ENCODE data around the gene ZNF566. TPM values are rescaled to one million over a fixed set of nuclear protein-coding genes. Genes with fewer than 3 reads are reported as not detected.

ZNF566 gene
- total and polyA plus RNA-seq, 2 of the 13 experiments (the other 11 are each of a cell fraction or from before 2014, with no cell fraction given): 4.8 to 13.7 TPM

DNA sequence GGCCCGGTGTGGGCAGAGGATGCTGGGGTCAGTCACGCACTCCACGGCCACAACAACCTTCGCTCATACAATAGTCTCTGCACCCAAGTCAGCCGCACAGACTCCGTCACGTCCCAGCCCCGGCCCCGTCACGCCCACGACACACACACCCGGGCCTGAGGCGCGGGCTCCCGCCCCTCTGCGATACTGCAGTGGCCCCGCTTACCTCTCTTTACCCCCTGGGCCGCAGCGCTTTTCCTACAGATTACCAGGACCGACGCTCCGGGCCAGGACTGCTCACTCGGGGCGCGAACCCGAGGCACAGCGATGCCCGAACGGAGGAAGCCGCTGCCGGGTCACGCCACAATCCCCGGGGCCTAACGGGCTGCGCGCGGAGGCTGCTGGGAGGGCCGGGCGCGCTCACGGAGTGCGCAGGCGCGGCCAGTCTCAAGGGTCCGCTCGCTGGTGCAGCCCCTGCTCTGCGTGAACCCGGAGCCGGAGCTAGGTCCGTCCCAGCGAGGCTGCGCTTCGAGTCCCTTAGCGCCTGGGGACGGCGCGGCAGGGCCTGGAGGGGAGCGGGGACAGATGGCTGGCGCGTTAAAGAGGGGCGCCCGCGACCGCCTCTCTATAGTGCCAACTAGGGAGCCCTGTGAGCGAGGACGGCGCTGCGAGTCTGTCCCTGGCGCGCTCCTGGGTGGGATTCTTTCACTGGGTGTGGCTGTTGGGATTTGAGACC lies 70.9 kb downstream of the ZNF566 start, which contains the start of gene ZFP82 (continued):
- TF ChIP-seq, protein P1, sequence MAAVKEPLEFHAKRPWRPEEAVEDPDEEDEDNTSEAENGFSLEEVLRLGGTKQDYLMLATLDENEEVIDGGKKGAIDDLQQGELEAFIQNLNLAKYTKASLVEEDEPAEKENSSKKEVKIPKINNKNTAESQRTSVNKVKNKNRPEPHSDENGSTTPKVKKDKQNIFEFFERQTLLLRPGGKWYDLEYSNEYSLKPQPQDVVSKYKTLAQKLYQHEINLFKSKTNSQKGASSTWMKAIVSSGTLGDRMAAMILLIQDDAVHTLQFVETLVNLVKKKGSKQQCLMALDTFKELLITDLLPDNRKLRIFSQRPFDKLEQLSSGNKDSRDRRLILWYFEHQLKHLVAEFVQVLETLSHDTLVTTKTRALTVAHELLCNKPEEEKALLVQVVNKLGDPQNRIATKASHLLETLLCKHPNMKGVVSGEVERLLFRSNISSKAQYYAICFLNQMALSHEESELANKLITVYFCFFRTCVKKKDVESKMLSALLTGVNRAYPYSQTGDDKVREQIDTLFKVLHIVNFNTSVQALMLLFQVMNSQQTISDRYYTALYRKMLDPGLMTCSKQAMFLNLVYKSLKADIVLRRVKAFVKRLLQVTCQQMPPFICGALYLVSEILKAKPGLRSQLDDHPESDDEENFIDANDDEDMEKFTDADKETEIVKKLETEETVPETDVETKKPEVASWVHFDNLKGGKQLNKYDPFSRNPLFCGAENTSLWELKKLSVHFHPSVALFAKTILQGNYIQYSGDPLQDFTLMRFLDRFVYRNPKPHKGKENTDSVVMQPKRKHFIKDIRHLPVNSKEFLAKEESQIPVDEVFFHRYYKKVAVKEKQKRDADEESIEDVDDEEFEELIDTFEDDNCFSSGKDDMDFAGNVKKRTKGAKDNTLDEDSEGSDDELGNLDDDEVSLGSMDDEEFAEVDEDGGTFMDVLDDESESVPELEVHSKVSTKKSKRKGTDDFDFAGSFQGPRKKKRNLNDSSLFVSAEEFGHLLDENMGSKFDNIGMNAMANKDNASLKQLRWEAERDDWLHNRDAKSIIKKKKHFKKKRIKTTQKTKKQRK (IDR thresholded peaks at IDR 0.05; ENCODE audit: low read length): no peak
- TF ChIP-seq ZNF607 (CRISPR knock-in tag; IDR thresholded peaks at IDR 0.05; ENCODE audit: borderline replicate concordance): 0 out of 2 replicates have a peak, but pooled peaks have one; percentile 54
- peak; percentile 42; the same call in 1 of the 2 replicates for TF ChIP-seq YEATS4 (CRISPR knock-in tag; IDR thresholded peaks at IDR 0.05; ENCODE audit: borderline replicate concordance)
- no peak for TF ChIP-seq PPARG (CRISPR knock-in tag; conservative IDR thresholded peaks at IDR 0.05)
- no peak for TF ChIP-seq EHMT2 (IDR thresholded peaks at IDR 0.05; ENCODE audit: borderline replicate concordance, low read depth, low read length)
- TF ChIP-seq, protein P2, sequence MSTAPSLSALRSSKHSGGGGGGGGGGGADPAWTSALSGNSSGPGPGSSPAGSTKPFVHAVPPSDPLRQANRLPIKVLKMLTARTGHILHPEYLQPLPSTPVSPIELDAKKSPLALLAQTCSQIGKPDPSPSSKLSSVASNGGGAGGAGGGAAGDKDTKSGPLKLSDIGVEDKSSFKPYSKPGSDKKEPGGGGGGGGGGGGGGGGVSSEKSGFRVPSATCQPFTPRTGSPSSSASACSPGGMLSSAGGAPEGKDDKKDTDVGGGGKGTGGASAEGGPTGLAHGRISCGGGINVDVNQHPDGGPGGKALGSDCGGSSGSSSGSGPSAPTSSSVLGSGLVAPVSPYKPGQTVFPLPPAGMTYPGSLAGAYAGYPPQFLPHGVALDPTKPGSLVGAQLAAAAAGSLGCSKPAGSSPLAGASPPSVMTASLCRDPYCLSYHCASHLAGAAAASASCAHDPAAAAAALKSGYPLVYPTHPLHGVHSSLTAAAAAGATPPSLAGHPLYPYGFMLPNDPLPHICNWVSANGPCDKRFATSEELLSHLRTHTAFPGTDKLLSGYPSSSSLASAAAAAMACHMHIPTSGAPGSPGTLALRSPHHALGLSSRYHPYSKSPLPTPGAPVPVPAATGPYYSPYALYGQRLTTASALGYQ (CRISPR knock-in tag; IDR thresholded peaks at IDR 0.05): no peak
- 0 out of 2 replicates have a peak, but pooled peaks have one; percentile 22 for TF ChIP-seq KLF15 (CRISPR knock-in tag; IDR thresholded peaks at IDR 0.05; ENCODE audit: borderline replicate concordance)
- TF ChIP-seq, protein P3, sequence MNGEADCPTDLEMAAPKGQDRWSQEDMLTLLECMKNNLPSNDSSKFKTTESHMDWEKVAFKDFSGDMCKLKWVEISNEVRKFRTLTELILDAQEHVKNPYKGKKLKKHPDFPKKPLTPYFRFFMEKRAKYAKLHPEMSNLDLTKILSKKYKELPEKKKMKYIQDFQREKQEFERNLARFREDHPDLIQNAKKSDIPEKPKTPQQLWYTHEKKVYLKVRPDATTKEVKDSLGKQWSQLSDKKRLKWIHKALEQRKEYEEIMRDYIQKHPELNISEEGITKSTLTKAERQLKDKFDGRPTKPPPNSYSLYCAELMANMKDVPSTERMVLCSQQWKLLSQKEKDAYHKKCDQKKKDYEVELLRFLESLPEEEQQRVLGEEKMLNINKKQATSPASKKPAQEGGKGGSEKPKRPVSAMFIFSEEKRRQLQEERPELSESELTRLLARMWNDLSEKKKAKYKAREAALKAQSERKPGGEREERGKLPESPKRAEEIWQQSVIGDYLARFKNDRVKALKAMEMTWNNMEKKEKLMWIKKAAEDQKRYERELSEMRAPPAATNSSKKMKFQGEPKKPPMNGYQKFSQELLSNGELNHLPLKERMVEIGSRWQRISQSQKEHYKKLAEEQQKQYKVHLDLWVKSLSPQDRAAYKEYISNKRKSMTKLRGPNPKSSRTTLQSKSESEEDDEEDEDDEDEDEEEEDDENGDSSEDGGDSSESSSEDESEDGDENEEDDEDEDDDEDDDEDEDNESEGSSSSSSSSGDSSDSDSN (CRISPR knock-in tag; IDR thresholded peaks at IDR 0.05): peak; percentile 81
- TF ChIP-seq ZNF354B (CRISPR knock-in tag; IDR thresholded peaks at IDR 0.05): no peak
- TF ChIP-seq CENPX (CRISPR knock-in tag; IDR thresholded peaks at IDR 0.05): no peak
- TF ChIP-seq HDAC6 (IDR thresholded peaks at IDR 0.05; ENCODE audit: low read depth, low read length): no peak
- TF ChIP-seq ZSCAN22 (CRISPR knock-in tag; IDR thresholded peaks at IDR 0.05): no peak
- TF ChIP-seq MAFG (CRISPR knock-in tag; IDR thresholded peaks at IDR 0.05): no peak
- TF ChIP-seq WIZ (CRISPR knock-in tag; IDR thresholded peaks at IDR 0.05): no peak
- TF ChIP-seq, protein P4, sequence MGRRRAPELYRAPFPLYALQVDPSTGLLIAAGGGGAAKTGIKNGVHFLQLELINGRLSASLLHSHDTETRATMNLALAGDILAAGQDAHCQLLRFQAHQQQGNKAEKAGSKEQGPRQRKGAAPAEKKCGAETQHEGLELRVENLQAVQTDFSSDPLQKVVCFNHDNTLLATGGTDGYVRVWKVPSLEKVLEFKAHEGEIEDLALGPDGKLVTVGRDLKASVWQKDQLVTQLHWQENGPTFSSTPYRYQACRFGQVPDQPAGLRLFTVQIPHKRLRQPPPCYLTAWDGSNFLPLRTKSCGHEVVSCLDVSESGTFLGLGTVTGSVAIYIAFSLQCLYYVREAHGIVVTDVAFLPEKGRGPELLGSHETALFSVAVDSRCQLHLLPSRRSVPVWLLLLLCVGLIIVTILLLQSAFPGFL (CRISPR knock-in tag; IDR thresholded peaks at IDR 0.05): no peak
- TF ChIP-seq YEATS2 (CRISPR knock-in tag; IDR thresholded peaks at IDR 0.05; ENCODE audit: borderline replicate concordance): 0 out of 2 replicates have a peak, but pooled peaks have one; percentile 59
- TF ChIP-seq MXI1 (IDR thresholded peaks at IDR 0.05; ENCODE audit: borderline replicate concordance, low read depth, low read length): no peak; the same call in 2 of the 3 replicates
- TF ChIP-seq DR1 (CRISPR knock-in tag; IDR thresholded peaks at IDR 0.05): 0 out of 2 replicates have a peak, but pooled peaks have one; percentile 15
